Activated CD4-positive, alpha-beta T cell treated with anti-CD3 and anti-CD28 coated beads, Interleukin-10, Interleukin-2, amounts not matched to agents 100 ng/mL and 50 ng/mL, durations not matched to agents 16 hours and 8 hours (primary cell): ENCODE data around the gene CRHR2.

Experiments
- DNase-seq: peaks from one replicate; pipeline ENCODE4 v3.0.0-alpha.2; 2020

CRHR2 gene

DNA sequence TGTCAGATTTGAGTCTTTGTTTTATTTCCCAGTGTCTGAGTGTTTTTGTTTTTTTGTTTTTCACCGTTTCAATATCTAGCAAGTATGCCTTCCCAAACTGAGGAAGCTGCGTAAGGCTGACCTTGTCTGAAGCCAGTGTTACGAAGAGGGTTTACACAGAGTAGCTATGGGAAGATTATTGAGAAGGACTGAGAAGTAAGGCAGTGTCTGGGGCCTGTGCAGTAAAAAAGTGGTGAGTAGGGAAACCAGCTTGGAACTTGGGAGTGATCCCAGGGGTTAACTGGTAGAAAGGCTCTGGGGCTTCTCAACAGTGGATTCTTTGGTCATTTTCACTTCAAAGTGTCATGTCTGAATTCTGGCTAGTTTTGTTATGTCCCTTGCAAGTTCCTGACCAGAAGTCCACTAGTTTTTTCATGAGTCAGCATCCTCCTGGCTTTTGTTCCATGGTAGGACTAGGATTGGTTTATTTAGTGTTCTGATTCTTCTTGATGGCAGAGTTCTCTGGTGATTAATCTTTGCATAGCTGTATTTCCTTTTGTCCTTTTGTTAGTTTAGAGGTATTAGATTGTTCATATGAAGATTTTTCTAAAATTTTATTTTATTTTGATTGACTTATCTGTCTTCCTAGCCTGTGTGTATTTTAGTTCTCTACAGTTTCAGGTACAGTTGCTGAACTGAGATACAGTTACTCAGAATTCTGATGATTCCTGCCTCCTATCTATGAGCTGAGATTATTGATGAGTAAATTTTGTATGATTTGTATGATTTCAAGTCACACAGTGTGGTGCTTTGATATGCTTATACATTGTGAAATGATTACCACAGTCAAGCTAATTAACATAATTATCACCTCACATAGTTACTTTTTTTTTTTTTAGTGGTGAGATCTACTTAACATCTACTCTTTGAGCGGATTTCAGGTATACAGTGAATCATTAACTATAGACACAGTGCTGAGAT is 68.6 kb downstream of the CRHR2 start:
- no peak for DNase-seq

DNA sequence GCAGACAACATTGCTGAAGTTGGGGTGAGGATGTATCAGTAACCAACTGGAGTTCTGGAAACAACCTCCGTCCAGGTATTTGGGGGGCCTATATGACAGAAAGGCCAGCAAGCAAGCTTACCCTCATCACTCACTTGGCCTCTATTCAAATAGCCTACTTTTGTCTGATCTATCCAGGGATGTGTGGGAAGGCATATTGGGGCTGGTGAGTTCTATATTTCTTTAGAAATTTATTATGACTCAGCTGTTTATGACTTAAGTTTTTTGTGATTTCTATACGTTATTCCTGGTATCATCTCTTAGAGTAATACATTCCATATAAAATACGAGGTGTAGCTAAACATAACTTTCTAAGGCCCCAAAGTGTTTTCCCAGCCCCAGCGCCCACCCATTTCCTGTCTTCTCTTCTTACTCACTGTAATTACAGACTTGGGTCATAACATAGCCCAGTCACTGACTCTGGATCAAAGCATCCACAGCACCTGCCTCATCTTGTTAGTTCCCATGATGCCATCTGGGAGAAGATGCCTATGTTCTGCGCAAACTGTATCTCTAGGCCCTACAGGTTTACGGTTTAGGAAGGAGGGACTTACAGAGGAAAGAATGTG is 69.5 kb downstream of the CRHR2 start:
- peak; percentile 13 for DNase-seq

DNA sequence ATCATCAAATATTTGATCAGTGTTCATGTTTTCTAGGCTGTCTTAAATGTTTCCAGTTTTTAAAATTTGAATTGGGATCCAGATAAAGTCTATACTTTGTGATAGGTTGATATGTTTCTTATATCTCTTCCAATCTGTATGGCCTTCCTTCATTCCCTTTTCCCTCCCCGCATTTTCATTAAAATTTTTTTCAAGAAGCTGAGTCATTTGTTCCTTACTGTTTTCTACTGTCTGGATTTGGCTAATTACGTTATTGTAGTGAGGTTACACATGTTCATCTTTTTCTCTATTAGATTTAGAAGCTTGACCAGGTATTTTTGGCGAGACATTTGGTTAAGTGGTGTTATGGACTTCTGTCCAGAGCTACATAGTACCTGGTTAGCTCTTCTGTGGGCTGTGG is 76.4 kb downstream of the CRHR2 start:
- no peak for DNase-seq

DNA sequence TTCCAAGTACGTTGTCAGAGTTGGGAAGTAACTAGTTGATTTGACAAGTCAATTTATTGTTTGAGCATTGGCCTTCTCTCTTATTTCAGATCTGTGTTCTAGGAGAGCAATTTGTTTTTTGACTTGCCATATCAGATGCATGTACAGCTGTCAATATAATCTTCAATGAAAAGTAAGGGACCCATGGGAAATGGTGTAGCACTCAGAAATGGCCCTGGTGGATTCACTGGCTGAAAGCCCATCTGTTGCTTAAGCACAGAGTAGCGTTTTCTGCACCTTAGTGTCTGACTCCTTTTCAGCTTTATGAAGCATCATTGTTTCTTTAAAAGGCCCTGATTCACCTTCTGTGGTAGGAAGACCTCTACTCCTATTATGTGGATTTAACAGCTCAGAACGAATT is 77.4 kb downstream of the CRHR2 start:
- no peak for DNase-seq
